Astrocyte of the cerebellum (primary cell): Measurements from ENCODE around the gene ZNF337.

Source experiments
- DNase-seq: peaks from one replicate; pipeline ENCODE4 v3.0.0-alpha.2; 2011; ENCODE audit warnings: low read depth
- H3K4me3 ChIP-seq: 2 replicates; pipeline ENCODE4 v1.5.1; 2011; ENCODE audit warnings: mild to moderate bottlenecking, low read depth, low read length, moderate library complexity
- in situ Hi-C: cut with HindIII; loops from 2 replicates; pipeline ENCODE4 v1.10.0; 2017; ENCODE audit warnings: low sequenced_read_pairs
- TF ChIP-seq, protein P1 (sequence below): IDR thresholded peaks from 2 replicates; pipeline ENCODE4 v1.5.1; 2012; ENCODE audit warnings: low read length, low read depth, moderate library complexity, mild to moderate bottlenecking; ENCODE audit errors: missing control alignments

ZNF337 gene

DNA sequence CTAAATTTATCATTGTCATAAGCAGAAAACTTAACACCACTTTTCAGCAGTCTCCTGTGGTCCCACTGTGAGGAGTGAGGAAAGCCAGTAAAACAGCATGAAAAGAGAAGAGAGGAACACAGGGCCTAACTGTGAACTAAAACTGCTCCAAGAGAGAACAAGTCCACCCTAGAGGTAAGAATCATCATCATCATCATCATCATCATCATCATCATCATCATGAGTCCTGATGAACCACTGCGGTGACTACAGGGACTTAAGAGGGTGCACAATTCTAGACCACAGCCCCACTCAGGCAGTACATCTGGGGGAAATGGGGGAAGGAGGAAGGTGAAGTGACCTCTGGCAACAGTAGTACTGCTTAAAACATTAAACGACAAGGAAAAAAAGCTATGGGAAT lies 13.6 kb downstream of the ZNF337 start:
- H3K4me3 ChIP-seq, result no peak overlapping the region
- in situ Hi-C loops, result no loop called here
- TF ChIP-seq, protein P1, sequence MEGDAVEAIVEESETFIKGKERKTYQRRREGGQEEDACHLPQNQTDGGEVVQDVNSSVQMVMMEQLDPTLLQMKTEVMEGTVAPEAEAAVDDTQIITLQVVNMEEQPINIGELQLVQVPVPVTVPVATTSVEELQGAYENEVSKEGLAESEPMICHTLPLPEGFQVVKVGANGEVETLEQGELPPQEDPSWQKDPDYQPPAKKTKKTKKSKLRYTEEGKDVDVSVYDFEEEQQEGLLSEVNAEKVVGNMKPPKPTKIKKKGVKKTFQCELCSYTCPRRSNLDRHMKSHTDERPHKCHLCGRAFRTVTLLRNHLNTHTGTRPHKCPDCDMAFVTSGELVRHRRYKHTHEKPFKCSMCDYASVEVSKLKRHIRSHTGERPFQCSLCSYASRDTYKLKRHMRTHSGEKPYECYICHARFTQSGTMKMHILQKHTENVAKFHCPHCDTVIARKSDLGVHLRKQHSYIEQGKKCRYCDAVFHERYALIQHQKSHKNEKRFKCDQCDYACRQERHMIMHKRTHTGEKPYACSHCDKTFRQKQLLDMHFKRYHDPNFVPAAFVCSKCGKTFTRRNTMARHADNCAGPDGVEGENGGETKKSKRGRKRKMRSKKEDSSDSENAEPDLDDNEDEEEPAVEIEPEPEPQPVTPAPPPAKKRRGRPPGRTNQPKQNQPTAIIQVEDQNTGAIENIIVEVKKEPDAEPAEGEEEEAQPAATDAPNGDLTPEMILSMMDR, result no peak

DNA sequence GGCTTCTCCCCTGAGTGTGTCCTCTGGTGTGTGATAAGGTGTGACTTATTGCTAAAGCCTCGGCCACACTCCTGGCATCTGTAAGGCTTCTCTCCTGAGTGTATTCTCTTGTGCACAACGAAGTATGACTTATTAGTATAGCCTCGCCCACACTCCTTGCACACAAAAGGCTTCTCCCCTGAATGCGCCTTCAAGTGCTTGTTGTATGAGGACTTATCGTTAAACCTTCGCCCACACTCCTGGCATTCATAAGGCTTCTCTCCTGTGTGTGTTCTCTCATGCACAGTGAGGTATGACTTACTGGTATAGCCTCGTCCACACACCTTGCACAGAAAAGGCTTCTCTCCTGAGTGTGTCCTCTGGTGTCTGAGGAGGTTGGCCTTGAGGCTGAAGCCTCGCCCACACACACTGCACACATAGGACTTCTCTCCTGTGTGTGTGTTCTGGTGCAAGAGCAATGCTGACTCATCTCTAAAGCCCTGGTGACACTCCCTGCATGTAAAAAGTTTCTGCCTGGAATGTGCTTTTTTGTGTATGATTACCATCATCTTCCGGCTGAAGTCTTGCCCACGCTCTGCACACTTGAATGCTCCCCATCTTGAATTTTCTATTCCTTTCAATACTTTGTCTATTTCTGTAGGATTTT lies 20.4 kb downstream of the ZNF337 start:
- in situ Hi-C loops, result no loop called here
- no peak overlapping the region for H3K4me3 ChIP-seq
- TF ChIP-seq, protein P1, result no peak
- DNase-seq, result no peak

More for the DNA sequence above, 13.6 kb downstream of the ZNF337 start:
- DNase-seq, result no peak

DNA sequence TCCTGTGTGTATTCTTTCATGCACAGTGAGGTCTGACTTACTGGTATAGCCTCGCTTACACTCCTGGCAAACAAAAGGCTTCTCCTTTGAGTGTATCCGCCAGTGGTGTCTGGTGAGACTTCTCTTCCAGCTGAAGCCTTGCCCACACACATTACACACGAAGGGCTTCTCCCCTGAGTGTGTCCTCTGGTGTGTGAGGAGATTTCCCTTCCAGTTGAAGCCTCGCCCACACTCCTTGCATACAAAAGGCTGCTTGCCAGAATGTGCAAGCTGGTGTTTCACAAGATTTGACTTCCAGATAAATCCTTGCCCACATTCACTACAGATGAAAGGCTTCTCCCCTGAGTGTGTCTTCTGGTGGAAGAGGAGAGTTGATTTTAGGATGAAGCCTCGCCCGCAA lies 21.5 kb downstream of the ZNF337 start:
- no peak overlapping the region for H3K4me3 ChIP-seq
- in situ Hi-C loops, result no loop called here
- DNase-seq, result no peak
- TF ChIP-seq, protein P1, result no peak

DNA sequence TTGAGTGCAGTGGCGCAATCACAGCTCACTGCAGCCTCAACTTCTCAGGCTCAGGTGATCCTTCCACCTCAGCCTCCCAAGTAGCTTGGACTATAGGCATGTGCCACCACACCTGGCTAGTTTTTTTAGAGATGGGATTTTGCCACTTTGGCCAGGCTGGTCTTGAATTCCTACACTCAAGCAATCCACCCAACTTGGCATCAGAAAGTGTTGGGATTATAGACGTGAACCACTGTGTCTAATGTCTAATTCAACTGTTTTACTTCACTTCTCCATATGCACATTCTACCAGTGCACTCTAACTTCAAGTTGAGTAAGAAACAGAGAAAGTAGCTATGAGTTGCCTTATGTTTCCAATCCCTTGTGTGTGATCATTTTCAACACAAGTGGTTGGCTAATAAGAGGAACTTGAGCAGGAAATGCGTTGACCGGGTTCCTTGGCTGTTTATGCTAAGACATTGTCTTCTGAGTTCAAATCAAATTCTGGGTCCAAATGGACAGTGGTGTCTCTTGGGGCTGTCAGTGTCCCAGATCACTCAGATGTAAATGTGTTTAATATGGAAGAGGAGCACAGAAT lies 23.9 kb downstream of the ZNF337 start:
- DNase-seq, result no peak
- TF ChIP-seq, protein P1, result no peak
- in situ Hi-C loops, result no loop called here
- no peak overlapping the region for H3K4me3 ChIP-seq

DNA sequence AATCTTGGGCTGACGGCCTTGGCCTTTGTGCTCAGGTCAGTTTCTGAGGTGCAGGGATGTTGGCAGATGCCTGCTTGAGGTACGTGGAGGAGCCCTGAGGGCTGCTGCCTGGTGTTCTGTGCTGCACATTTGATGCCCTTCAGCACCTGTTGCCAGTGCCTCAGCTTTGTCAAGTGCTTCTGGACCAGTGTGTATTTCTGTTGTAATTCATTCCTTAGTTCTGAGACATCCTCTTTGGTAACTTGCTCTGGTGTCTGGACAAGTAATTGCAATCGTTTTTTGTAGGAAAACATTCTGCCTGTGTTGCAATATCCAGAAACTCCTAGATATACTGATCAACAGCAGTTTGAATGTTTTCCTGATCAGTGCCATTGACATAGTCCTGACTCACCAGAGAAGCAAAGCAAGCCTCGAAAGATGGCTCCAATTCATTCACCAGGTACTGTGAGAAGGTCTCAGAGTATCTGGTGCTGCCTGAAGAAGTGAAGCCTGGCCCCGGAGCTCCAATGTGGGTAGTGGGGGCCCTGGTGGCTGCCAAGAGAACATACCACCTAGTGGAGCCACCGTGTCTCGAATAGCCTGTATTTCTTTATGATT lies 26.7 kb downstream of the ZNF337 start:
- TF ChIP-seq, protein P1, result no peak
- DNase-seq, result no peak
- no peak overlapping the region for H3K4me3 ChIP-seq
- in situ Hi-C loops, result loop anchor here (5.0 kb wide), 1 partner anchor 73 kb away; no protein-coding TSS in a partner anchor

DNA sequence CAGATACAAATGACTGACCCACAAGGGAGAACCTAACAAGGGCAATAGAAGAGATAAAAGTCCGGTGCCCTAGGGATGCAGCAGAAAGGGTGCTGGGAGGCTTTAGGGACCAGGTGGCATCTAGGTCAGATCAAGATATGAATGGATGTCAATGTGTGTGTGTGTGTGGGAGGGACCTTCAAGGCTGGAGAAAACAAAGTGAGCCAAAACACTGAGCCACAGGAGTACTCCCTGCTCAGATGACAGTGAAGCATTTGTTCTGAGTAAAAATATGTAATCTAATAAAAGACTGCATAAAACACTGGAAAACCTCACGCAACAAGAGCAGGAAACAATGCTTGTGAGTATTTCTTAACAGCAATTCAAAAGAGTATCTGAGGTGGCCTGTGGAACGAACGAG lies 28.2 kb downstream of the ZNF337 start:
- in situ Hi-C loops, result loop anchor here (5.0 kb wide), 1 partner anchor 71 kb away; no protein-coding TSS in a partner anchor
- DNase-seq, result no peak
- TF ChIP-seq, protein P1, result no peak
- no peak overlapping the region for H3K4me3 ChIP-seq
